COR-L47 (cell line): ENCODE measurements around the gene SYT9.

Experiments used
- DNase-seq: peaks from one replicate; lab custom pipeline; 2025; lab: John Stamatoyannopoulos, UW

The SYT9 gene

DNA sequence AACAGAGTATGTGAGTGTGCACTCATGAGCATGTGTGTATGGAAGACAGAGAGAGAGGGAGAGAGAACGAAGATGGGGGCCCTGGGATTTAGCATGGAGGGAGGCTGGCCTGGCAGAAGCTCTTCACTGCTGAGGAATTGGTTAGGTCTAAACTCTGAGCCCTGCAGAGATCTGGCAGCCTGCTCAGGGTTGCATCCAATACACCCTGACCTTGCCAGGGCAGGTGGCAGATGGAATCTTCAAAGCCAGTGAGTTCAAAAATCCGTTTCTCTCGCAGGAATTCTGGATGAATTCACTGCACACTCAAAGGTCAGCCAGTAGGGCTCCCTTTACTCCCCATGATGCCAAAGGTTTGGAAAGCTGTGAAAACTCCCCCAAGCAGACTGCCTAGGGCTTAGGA is 172.2 kb downstream of the SYT9 start:
- no peak for DNase-seq

DNA sequence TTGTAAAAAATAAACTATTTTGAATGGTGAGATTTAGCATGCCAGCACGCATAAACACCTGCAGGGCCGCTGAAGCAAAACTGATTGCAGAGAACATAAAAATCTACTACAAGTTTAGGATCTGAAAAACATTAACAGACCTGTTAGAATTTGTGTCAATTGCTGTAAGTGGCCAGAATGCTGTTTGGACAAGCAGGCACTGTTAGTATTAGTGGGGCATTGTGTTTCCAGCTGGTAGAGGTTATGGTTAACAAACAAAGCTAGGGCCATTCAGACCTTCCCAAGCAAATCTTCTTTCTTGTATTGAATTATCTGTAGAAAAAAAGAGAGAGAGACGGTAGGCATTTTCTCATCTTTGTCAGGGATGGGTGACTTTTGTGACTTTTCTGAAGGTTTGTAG is 176.0 kb downstream of the SYT9 start:
- no peak for DNase-seq

DNA sequence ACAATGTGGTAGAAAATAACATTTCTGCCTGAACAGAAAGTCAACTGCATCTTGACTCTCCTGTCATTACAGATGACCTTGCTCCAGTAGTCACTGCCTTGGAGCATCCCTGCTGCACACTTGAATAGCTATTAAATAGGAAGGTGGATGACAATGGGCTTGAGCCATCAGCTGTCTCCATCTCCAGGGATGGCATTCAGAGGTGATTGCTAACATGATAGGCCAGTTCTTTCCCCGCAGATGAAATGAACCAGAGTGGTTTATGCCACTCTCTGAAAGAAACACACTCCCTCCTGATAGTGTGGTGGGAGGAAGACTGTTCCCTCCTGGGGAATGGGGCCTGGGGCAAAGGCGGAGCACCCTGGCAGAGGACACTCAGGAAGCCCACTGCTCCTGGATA is 176.5 kb downstream of the SYT9 start:
- no peak for DNase-seq

DNA sequence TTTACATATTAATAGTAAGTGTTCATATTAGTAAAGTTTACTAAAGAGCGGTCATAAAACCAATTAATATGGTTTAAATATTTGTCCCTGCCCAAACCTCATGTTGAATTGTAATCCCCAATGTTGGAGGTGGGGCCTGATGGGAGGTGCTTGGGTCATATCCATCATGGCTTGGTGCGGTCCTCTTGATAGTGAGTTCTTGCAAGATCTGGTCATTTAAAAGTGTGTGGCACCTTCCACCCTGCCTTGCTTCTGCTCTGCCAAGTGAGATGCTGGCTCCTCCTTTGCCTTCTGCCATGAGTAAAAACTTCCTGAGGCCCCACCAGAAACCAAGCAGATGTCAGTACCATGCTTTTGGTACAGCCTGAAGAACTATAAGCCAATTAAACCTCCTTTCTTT is 178.8 kb downstream of the SYT9 start:
- no peak for DNase-seq

DNA sequence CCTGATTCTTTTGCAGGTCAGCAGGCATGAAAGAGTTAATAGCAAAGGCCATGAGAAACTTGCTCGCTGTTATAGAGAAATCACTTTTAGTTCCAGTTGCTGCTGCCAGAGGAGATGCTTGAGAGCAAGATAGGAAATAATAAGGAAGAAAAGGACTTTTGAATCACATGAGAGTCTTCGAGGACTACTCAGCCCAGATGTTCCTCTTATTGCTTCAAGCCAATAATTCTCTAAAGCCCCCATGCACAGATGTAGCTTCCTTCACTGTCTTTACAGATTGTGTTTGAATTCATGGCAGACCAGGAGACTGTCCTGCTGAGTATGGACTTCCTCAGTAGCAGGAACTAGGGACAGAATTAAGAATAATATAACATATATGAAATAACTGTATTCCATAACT is 183.5 kb downstream of the SYT9 start:
- no peak for DNase-seq

DNA sequence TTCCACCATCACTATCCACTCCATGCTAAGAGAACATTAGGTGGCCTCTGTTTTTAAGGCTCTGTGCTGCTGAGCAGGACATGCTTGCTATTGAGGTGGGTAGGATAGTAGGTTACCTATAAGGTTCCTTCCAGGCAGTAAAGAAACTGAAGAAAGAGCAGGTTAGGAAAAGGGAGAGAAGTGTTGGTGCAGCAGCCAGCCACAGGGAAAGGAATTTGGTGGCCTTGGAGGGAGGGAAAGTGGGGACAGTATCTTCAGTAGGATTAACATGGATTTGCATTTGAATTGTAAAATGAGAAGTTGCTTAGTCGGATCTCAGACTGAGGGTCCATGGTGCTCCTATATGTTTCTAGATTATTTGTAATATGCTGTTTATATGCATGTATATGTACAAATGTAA is 184.4 kb downstream of the SYT9 start:
- DNase-seq = no peak

DNA sequence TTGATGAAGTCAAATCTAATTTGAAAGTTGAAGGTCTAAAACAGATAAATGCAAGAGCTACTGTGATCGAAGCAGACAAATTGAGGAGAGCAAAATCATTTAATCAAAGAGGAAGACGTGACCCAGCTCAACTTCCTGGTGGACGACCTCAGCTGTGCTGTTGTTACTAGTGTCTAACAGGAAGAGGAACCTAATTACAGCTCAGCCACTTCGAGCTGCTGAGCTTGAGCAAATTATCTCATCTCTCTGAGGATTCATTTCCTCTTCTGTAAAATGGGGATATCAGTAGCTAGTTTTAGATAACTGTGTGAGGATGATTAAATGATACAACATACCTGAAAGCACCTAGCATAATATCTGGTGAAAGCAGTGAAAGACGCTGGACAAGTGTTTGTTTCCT is 185.0 kb downstream of the SYT9 start:
- no peak for DNase-seq

DNA sequence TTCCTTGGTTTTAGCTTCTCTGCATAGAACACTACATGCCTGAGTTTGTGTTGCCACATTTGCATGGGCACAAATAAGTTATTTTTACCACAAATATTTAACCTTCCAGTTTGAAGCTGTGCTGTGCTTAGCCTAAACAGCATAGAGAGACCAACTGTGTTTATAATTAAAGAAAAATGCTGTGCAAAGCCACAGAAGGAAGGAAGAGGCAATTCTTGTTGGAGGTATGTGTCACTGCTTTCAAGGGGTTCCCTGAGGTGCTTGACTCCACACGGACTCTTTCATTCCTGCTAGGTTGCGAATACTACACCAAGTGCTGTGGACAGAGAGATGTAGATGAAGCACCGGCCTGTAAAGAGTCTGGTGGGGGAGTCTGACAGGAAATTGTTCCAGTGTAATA is 186.0 kb downstream of the SYT9 start:
- no peak for DNase-seq

DNA sequence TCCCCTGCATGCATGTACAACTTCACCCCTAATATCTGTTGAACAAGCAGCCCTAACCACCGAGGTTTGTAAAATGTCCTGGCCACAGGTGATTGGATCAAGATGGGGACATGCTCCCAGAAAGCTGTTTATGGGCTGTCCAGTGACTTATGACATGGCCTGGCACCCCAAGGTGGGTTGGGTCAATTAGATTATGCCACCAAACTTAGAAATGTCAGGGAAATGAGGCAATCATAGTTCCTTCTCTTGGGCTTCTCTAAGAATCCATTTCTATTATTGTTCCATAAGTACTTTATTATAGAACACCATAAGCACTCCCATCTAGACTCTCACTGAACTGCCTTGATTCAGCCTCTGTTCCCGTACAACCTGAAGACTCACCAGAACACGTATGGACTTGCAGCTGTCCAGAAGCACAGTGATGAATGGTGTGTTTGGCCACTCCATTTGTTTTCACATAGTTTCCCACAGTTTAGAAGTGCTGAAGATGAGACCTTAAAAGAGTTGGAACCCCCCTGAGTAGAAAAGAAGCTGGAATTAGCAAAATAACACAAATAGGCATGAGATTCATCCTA is 188.1 kb downstream of the SYT9 start:
- DNase-seq = no peak

DNA sequence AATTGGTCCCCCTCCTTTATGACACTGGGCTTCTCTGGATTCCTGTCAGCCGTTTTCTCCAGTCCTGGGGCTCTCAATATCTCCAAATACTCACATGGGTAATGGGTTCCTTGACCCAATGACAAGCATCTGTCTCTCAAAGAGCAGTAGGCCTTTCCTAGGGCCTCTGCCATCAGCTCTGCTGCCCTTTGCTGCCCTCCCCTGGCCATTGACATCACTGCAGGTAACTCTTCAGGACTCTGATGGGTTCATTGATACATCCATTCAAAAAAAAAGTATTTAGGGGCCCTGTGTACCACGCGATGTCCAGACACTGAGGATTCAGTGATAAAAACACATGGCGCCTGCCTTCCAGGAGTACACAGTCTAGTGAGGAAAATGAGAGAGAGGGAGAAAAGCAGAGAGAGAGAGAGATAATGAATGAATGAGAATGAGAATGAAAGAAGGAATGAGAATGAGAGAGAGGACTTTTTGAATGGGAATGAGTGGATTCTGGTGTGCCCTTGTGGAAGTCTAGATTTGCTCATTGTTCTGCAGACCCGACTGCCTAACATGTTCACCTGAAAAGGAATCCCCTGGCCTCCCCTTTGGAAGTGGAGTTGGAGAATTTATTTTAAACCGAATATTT is 191.0 kb downstream of the SYT9 start:
- no peak for DNase-seq

DNA sequence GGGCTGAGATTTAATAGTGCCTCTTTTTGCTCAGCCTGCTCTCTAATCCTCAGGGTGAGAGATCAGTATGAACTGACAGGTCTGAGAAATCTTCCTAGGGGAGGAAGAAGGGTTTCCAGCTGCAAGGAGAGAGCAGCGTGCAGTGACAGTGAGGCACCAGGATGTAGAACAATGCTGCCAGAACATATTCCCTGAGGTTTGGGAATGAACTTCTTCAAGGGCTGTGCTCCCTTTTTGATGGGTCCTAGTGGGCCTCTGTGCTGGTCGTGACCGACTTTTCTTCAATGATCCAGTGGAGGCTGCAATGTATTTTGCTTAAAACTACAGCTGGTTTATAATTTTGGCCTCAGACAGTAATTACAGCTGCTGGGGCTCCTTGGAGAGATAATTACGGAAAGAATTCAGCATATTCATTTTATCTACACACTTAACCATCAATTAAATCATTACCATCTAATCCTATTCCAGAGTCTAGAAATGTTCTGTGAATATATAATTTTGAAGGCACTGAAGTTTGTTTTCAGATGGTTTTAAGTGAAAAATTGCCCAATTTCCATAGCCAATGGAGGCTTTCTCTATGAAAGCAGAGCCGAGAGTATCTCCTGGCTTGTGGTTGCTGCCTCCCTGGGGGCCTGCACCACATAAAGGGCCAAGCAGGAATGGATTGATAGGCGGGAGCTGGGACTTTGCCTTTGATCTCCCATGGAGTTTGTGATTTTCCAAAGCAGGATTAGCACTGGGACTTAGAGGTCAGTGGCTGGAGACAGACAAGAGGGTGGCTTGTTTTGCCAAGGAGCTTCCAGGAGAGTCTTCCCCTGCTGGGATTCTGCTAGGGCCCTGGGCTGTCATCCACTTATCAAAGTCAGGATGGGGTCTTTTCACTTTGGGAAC is 192.6 kb downstream of the SYT9 start:
- DNase-seq = no peak

DNA sequence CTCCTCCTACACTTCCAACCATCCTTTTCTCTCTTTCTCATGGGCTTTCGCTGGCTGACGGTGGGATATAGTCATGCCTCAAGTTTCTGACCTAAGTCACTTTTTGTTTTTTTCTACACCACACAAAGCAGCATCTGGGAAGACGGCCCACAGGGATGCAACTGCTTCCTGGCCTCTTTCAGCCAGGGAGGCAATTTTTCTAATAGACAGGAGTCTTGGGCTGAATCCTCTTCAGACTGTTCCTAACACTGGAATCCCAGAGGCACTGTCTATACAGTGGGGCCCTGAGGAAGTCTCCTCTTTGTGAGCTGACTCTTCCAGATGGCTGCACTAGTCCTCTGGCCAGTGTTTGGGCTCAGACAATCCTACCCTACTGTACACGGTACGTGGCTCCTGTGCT is 193.9 kb downstream of the SYT9 start:
- DNase-seq = no peak

DNA sequence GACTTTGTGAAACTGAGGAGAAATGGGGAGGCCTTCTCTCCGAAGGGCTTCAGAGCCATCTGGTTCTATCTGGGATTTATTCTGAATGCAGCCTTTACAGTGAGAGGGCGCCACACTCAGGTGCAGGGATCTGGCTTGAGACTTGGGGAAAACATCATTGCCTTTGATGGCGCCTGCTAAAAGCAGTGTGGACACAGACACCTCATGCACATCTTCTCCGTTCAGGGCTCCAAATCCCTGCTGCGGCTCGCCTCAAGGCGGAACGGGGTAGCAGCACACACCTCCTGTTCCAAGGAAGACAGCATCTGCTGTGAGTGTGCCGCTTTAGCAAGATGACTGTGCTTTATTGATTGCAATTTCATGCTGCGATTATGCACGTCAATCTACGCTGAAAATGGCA is 196.5 kb downstream of the SYT9 start:
- no peak for DNase-seq

DNA sequence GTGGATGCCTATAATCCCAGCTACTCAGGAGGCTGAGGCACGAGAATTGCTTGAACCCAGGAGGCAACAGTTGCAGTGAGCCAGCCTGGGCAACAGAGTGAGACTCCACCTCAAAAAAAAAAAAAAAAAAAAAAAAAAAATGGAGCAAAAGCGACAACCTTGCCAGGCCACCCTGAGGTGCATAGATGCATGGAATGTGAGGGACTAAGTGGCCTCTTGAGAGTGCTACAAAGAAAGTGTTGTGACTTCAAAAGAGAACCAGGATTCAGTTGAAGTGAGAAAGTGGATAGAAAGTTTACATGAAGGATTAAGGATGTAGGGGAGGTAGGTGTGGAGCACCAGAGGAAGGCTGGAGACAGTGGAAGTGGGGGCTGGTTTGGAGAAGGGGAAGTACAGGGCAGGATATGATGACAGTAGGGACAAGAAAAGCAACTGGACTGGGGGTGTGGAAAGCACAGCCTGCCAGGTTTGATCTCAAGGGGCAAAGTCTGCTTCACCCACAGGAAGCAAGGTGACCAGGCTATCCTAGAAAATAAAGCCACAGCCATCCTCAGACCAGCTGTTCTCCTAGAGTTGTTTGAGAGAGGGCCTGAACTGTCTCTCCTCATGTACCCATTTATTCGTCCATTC is 197.6 kb downstream of the SYT9 start:
- DNase-seq = no peak

DNA sequence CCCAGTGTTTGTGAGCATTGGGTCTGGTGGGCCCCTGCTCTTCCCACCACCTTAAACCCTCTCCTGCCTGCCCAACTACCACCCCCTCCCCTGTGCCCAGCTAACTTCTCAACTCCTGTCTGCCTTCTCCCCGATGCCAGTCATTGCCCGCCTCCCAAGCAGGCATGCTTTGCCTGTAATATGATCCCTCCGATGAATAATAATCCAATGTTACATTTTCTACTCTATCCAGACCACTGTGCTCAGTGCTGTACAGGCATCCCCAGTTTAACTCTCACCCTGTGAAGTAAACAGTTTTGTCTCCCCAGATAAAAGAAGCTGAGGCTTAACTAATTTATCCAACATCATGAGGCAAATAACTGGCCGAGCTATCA is 198.1 kb downstream of the SYT9 start:
- DNase-seq = no peak

DNA sequence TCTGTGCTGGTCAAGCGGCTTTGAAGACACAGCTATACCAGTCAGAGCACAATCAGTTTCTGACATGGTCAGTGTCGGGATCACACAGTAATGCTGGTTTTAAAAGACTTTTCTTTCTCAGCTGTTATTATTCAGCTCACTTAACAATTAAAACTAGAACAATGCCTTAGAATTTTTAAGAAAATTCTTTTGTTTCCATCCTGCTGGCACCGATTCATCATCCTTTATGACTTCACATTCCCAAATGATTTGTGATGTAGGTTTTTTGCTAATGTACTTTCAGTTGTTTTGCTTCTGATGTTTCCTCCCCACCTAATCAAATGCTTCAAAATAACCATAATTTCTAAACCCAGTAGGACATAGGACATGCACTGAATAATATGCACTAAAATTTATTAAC is 199.1 kb downstream of the SYT9 start:
- no peak for DNase-seq

DNA sequence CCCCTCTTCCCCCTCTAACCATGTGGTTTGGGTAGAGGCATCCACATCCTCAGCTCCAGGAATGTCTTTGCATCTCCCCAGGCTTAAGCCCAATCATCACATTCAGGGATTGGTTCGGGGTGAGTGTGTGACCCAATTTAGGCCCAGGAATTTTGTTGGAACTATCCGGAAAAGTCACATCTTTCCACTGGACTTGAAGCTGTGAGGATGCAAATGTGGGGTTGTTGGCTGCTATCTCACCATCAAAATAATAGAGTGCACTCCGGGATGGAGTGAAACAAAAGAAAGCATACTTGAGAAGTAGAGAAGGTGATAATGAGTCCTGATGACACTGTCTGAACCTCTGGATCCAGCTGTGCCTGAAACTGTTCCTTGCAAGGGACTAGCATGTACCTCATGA is 199.8 kb downstream of the SYT9 start:
- DNase-seq = no peak

DNA sequence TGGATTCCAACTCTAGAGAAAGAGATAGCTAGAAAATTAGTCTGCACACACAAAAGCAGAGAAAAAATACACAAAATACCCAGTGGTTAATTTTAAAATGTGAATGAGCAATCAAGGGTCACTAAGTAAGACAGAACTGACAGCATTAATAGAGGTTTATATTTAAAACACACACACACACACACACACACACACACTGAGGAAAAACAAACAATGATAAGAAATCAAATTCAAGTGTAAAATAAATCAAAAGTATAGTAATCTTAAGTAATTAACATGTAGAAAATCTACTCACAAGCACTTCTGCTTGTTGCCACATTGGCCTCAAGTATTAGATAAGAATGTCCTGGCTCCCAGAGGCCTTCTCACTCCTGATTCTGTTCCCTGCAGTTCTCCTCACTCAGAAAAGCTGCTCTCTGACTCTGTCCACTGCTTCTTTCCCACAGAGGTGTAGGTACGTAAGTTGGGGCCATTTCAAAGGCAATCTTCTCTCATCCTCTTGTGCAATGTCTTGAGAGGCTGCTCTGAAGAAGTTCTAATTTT is 200.3 kb downstream of the SYT9 start:
- no peak for DNase-seq

DNA sequence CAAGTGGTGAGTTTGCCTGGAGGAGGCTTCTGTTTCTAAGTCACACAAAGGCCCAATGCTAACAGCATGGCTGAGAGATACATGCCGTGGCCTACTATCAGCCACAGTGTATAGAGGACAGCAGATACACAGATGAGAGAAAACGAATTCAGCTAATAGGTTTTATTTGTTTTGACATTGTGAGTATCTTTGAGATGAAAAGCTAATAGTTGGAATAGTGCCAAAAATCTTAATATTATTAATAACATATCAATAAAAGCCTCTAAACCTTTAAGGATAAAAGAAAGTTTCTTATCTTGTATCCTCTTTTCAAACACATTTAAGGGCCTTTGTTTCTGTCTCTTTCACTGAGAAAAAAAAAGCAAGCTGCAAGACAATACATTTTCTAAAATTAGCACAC is 203.2 kb downstream of the SYT9 start:
- no peak for DNase-seq

DNA sequence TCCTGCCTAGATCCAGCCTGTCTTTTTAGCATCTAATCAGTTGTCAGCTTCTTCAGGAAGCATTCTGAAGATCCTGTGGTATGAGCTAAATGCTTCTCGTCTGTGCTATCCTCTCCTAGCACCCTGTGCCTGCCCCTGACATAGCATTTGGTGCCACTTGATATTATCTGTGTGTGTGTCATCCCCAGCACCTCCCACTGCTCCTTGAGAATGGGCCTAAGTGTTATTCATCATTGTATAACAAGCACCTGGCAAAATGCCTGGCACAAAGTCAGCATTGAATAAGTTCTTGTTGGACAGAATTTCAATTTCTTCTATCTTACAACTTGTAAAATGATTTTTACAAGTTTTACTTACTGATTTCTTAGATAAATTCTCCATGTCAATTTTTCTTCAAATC is 205.5 kb downstream of the SYT9 start:
- no peak for DNase-seq

DNA sequence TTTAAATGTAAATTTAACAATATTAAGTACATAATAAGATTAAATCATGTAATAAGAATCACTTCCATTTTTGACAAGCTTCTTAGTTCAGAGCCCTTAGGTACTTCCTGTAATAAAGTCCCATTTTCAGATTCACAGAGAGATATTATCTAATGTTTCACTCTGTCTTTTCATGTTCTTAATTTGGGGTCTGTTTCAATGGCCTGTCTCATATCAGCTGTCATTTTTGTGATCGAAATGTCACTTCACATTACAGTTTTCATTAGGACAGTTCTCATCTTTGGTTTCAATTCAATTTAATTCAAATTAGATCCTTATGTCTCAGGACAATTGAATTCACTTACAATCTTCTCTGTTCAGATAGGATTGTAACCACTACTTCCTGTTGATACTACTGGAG is 211.0 kb downstream of the SYT9 start:
- DNase-seq = no peak

DNA sequence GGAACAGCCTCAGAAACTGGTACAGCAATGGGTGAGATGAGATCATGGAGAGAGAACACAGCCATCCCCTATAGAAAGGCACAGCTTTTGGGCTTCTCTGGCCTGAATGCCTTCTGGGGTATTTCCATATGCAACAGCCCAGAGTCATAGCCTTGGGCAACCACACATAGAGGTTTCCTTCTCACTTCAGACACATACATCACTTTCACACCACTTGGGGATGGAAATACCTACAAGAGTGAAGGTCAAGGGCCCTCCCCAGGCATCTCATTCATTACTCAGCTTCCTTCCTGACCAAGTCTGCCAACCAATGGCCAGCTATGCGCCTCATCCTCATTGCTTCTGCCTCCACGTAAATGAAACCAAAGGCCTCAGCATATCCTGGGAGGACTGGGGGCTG is 215.9 kb downstream of the SYT9 start:
- no peak for DNase-seq

DNA sequence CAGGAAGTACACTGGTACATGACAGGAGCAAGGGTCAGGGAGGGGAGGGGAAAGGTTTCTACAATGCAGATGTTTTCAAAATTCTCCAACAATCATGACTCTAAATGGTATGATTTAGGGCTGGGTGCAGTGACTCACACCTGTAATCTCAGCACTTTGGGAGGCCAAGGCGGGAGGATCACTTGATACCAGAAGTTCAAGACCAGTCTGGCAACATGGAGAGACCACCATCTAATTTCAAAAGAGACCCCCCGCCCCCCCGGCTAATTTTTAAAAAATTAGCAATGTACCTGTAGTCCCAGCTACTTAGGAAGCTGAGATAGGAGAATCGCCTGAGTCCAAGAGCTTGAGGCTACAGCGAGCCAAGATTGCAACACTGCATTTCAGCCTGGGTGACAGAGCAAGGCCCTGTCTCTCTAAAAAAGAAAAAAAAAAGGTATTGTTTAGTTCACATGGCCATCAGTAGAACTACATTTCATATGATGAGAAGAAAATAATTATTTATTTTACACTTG is 217.7 kb downstream of the SYT9 start:
- no peak for DNase-seq
